ENCODE data around the gene TSPAN32.
A peak's percentile ranks its signal among the peaks of the same experiment; 100 is the strongest.
"Not testable (repeated sequence)": the region's sequence is repeated elsewhere in the genome, so short reads cannot be mapped to it uniquely, and the experiment has no call there.

Gene TSPAN32

GRCh38 chr11:2343502-2343901 lies 41.7 kb downstream of the TSPAN32 start:
- no peak for DNase-seq

- DNase-seq = no peak
Measured at GRCh38 chr11:2345050-2345449, 43.2 kb downstream of the TSPAN32 start.

- DNase-seq = no peak
Measured at GRCh38 chr11:2346014-2346413, 44.2 kb downstream of the TSPAN32 start.

DNA sequence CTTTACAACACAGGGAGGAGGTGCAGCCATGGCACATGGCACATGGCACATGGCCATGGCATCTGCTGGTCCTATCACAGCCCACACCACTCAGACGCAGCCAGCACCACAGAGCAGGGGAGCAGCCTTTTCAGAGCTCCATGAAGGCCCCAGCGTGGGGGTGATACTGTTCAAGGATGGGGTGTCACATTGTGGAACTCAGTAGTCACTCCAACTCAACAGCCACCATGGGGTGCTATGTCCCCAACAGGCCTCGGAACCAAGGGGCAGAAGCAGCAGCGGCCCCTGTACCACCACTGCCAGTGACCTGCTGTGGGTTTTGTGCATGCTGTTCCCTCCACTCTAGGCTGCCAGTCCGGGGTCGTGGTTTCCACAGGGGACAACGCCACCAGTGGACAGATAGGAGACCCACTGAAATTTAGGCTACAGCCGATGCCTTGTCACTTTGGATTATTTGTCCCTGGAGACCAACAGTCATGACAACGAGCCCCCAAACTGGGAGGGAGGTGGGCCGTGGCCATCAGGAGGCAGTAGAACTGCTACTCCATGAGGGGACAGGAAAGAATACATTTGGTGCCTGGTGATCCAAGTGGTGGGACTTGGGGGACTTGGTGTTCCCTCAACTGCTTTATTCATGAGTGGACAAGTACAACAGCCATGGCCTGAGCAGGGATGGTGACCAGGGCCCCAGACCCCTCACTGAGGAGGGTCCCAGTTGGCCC lies 44.9 kb downstream of the TSPAN32 start:
- no peak for DNase-seq

GRCh38 chr11:2347308-2347830 lies 45.6 kb downstream of the TSPAN32 start:
- no peak for DNase-seq

GRCh38 chr11:2348986-2349385 lies 47.2 kb downstream of the TSPAN32 start:
- peak; percentile 15 for DNase-seq

DNA sequence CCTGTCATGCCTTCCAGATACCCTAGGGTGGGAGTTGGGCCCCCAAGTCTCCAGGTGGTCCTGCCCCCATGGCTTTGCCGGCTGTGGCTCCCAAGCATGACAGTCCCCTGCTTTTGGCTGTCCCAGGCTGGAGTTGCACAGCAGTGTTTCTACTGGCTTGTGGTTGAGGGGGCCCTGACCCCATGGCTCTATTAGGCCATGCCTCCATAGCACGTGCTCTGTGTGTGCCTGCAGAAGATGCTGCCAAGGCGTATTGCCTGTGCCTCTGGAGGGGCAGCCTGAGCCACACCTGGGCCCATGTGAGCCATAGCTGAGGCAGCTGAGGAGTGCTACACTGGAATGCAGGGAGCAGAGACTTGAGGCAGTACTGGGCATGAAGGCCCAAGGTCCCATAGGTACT lies 49.9 kb downstream of the TSPAN32 start:
- no peak for DNase-seq

GRCh38 chr11:2352420-2352819 lies 50.6 kb downstream of the TSPAN32 start:
- no peak for DNase-seq

DNA sequence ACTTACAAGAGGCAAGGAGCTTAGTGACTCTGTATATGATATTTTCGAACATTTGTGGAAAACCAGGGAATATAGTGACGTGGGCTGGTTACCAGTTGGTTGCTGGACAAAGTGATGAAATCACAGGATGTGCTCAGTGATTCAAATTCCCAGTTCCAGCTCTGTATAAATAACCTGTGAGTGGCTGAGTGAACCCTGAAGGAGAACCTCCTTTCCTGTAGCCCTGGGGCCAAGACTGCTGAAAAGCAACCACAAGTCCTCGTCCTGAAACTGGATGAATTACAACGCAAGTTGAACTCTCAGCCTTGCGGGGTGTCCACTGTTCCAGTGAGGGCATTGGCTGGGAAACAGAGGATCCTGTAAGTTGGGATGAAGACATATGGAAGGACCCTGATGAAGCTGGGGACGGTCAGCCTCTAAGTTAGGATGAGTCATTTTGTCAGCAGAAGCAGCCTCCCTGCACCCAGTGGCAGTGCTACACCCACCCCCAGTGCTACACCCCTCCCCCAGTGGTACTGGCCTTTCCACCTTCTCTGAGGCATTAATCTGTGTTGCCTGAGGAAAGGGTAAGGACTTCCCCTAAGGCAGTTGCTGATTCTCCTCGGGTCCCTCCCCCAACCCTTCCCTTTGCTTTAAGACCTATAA lies 53.3 kb downstream of the TSPAN32 start:
- no peak for DNase-seq

- no peak for DNase-seq
Measured at GRCh38 chr11:2357246-2357645, 55.4 kb downstream of the TSPAN32 start.

DNA sequence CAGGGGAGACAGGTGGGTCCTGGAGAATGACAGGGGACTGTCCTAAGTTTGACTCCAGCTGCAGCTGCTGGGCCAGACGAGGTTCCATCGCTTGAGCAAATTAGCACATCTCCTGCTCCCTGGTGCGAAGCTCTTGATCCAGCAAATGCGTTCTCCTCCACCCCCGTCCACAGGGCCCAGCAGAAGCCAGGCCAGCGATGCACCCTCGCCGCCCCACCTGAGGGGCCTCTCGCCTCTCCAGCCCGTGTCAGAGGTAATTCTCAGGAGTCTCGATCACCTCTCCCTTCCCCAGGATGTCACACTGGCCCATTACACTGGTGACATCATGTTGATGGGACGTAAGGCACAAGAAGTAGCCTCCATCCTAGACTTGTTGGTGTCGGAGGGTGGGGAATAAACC lies 55.8 kb downstream of the TSPAN32 start:
- DNase-seq = not testable (repeated sequence)

DNA sequence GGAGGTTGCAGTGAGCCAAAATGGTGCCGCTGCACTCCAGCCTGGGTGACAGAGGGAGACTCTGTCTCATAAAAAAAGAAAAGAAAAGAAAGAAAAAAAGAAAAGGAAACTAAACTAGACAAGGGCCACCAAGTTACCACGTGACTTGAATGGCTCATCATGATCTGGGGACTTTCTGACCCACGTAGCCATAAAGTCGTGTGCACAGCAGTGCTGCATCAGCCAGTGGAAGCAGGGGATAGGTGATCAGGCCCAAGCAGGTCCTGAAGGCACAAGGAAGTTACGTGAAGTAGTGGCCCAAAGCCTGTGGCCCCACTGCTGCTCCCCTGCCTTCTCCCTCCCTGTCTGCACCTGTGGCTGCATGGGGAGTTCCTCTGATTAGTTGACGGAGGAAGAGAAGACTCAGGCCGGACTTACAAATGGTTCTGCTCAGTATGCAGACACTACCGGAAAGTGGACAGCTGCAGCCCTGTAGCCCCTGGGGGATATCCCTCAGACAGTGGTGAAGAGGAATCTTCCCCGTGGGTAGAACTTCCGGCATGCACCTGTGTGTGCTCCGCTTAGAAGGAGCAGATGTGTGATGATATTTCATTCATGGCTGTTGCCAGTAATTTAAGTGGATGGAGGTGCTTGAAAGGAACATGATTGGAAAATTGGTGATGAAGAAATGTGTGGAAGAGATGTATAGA lies 57.1 kb downstream of the TSPAN32 start:
- DNase-seq = no peak

GRCh38 chr11:2359557-2359956 lies 57.7 kb downstream of the TSPAN32 start:
- no peak for DNase-seq

GRCh38 chr11:2360081-2360642 lies 58.3 kb downstream of the TSPAN32 start:
- DNase-seq = no peak

DNA sequence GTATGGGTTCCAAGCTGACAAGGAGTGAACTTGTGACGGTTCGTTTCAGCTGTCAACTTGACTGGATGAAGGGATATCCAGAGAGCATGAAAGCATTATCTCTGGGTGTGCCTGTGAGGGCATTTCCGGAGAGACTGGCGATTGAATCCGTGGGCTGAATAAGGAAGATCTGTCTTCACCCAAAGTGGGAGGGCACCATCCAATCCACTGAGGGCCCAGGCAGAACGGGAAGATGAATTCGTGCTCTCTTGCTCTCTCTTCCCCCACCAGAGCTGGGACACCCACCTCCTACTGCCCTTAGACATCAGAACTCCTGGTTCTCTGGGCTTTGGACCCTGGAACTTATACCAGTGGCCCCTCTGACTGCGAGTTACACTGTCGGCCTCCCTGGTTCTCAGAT lies 59.8 kb downstream of the TSPAN32 start:
- DNase-seq = no peak

- DNase-seq = no peak
Measured at GRCh38 chr11:2362414-2362813, 60.6 kb downstream of the TSPAN32 start.

DNA sequence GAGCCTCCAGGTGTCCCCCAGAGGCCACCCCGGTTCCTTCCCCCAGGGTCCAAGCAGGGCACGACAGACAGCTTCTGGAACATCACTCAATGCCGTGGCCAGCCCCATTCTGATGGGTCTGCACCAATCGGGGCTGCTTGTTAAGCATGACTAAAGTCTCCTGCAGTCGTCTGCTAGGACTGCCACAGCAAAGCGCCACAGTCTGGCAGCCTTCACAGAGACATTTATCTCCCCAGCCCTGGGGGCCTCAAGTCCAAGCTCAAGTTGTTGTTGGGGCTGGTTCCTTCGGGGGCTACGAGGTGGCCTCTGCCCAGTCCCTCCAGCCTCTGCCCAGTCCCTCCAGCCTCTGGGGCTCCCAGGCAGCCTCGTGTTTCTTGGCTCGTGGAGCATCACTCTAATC lies 61.3 kb downstream of the TSPAN32 start:
- no peak for DNase-seq

DNA sequence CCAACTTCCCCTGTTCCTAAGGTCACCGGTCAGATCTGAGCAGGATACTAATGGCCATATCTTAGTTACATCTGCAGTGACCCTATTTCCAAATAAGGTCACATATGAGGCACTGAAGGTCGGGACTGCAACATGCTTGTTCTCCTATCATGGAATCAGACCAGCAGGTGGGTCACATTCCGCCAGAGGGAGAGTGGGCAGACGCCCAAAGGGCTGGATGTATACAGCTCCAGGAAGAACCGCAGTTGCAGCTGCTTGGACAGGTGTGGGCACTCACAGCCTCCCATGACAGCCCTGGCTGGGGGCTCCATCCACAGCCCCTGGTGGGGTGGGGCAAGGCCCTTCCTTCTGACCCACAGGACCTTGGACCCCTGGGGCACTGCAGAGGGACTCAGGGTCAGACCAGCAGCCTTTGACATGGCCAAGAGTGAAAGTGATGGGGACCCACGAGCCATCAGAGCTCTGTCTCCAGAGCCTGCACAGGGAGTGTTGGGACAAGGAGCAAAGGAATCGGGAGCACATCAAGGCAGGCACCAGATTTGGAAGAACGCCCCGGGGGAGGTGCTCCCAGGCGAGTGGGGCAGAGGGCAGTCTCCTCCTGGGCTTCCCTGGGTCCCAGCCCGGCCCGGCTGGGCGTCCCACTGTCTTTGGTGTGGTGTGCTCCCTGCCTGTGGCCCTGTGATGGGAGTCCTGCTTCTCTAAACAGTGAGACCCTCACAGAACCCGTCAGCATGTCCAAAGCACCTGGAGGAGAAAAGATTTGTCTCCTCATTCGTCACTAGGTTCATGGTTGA lies 62.0 kb downstream of the TSPAN32 start:
- no peak for DNase-seq

DNA sequence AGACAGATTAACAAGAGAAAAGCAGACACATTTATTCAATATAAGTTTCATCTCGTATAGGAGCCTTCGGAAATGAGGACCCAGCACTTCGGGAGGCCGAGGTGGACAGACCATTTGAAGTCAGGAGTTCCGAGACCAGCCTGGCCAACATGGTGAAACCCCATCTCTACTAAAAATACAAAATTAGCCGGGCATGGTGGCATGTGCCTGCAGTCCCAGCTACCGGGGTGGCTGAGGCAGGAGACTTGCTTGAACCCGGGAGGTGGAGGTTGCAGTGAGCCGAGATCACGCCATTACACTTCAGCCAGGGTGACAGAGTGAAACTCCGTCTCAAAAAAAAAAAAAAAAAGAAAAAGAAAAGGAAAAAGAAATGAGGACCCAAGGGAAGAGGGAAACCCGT lies 62.6 kb downstream of the TSPAN32 start:
- DNase-seq = not testable (repeated sequence)

GRCh38 chr11:2365571-2366210 lies 63.9 kb downstream of the TSPAN32 start:
- DNase-seq = no peak

GRCh38 chr11:2366276-2366675 lies 64.5 kb downstream of the TSPAN32 start:
- no peak for DNase-seq

DNA sequence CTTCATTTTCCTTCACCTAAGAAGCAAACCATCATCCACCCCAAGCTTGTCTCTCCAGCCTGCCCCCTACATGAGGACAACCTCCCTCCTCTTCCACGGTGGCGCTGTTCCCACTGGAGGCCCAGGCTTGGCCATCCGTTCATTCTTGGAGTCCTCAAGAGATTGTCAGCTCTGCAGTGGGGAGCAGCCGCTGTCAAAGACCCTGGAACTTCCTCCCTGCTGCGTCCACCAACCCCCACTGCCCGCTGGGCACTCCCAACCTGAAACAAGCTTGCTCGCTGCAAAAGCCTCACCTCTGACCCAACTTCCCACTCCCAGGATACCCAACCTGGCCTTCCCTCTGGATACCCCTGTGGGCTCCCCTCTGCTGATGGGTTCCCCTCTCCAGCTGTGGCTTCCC lies 64.9 kb downstream of the TSPAN32 start:
- DNase-seq = no peak
